Ovary (tissue), 9 donors: Measurements from ENCODE around the gene CDH1. TPM values are rescaled to one million over a fixed set of nuclear protein-coding genes. Genes with fewer than 3 reads are reported as not detected.

ENCODE experiments used
- DNase-seq, 5 donors: peaks; one replicate each; pipeline ENCODE4 v3.0.0-alpha.2; 2019 to 2020
- H3K27ac ChIP-seq, 2 donors: fragments of 200-600 bp; one replicate each; pipeline versions ENCODE4 v1.5.1 to v1.8.0; 2019 to 2022
- H3K27me3 ChIP-seq: fragments of 200-600 bp; one replicate; pipeline ENCODE4 v1.8.0; 2022
- H3K36me3 ChIP-seq: fragments of 200-600 bp; sonication (generic); one replicate; pipeline ENCODE4 v1.5.1; 2019
- H3K4me1 ChIP-seq: one replicate; pipeline ENCODE4 v1.8.1; 2013; ENCODE audit warnings: mild to moderate bottlenecking, moderate library complexity; ENCODE audit not compliant: insufficient read depth
- H3K4me3 ChIP-seq: fragments of 200-600 bp; sonication (generic); one replicate; pipeline ENCODE4 v1.5.1; 2017
- H3K9me3 ChIP-seq, 2 donors: fragments of 200-600 bp in 1 of 2; sonication (generic) in 1 of 2; one replicate each; pipeline versions ENCODE4 v1.5.1 to v1.8.1; 2013 to 2019; ENCODE audit warnings: mild to moderate bottlenecking in 1 of 2, moderate library complexity in 1 of 2
- CTCF ChIP-seq, 3 donors: fragments of 450-650 bp in 2 of 3; fragments of 200-600 bp in 1 of 3; IDR thresholded peaks; one replicate each; pipeline versions ENCODE4 v1.5.1 to v1.8.0; 2016 to 2022; ENCODE audit warnings: antibody characterized with exemption in 3 of 3, mild to moderate bottlenecking in 1 of 3
- EP300 ChIP-seq: sonication (generic); formaldehyde crosslinking; IDR thresholded peaks from one replicate; pipeline ENCODE4 v1.6.1; 2017; ENCODE audit warnings: antibody characterized with exemption
- POLR2A ChIP-seq: fragments of 450-650 bp; IDR thresholded peaks from one replicate; pipeline ENCODE4 v1.6.1; 2017; ENCODE audit warnings: antibody characterized with exemption, mild to moderate bottlenecking, moderate library complexity
- WGBS, 3 donors: extraction: QIAGEN DNeasy Blood & Tissue Kit in 1 of 3; methylation state at CpG; one replicate each; pipeline versions ENCODE4 v1.1.5 to v1.1.7; 2013 to 2017; 5-methylcytosine and 5-hydroxymethylcytosine counted together
- intact Hi-C, 4 donors: fragments of 100-400 bp; cut with DNase I; formaldehyde crosslinking; loops; one replicate each; pipeline versions ENCODE4 v1.11.0 to v1.15.1; 2022 to 2023
- polyA plus RNA-seq, 2 donors: library from polyadenylated mRNA; stranded (reverse); fragments of 200-250 nt in 1 of 2; fragments of 350-450 nt in 1 of 2; fragmentation: Illumina TruSeq in 1 of 2; extraction: RNeasy Lipid Tissue Mini Kit (QIAGEN cat#74804) in 1 of 2; gene quantifications; one replicate each; pipeline ENCODE4 v1.2.3, GENCODE V29; 2013 to 2014
- total RNA-seq, 7 donors: library from RNA; depleted of rRNA in 2 of 7; stranded (reverse); fragments of >200 nt in 2 of 7; fragmentation: NEBNext Ultra II Directional in 3 of 7; extraction: Animal tissue kit (Norgen Biotek cat#: 25700) in 3 of 7; gene quantifications; one replicate each; pipeline versions ENCODE4 v1.1.0 to v1.2.4, GENCODE V29; 2016 to 2023
- donor health status: DM: no; HTN: no; CAD: no; lungs with moderate emphysema.
- donor health status: DM: no; HTN: no; CAD: no.
- donor health status: Bipolar disorder and iron deficiency.
- donor health status: DM: yes; HTN: yes; CAD: no.
- donor health status: DM: no; HTN: no; CAD: no.
- donor health status: DM: yes; HTN: yes; CAD: no.

The CDH1 gene
- total and polyA plus RNA-seq, 9 donors: 1.1 to 118 (median 9.1) TPM

- WGBS, 3 donors: 54 to 60% (median 56%) methylated on average over 8 of the region's 8 CpGs
- DNase-seq: no peak
- Histone ChIP-seq H3K27me3 (no peaks in the 10 kb centered on the region), H3K4me1 (peaks cover 1% of the 10 kb centered on the region), H3K4me3 (no peak overlapping the region), H3K27ac (no peak overlapping the region), H3K36me3 (no peaks in the 10 kb centered on the region), H3K9me3 (no peaks in the 10 kb centered on the region)
- TF ChIP-seq CTCF (IDR thresholded peaks at IDR 0.05): no peak
- TF ChIP-seq POLR2A: no peak
- no peak for TF ChIP-seq EP300
- intact Hi-C loops: no loop called here
Measured at GRCh38 chr16:68823401-68824135, 86.5 kb downstream of the CDH1 start.

GRCh38 chr16:68825427-68825826, 88.3 kb downstream of the CDH1 start:
- Histone ChIP-seq H3K4me3 (no peak overlapping the region), H3K36me3 (no peaks in the 10 kb centered on the region), H3K4me1 (peaks cover 1% of the 10 kb centered on the region), H3K27me3 (no peaks in the 10 kb centered on the region), H3K9me3 (no peaks in the 10 kb centered on the region), H3K27ac (no peak overlapping the region)
- intact Hi-C loops: no loop called here
- TF ChIP-seq POLR2A (no peak), EP300 (no peak), CTCF (IDR thresholded peaks at IDR 0.05) (no peak)
- no peak for DNase-seq

- Histone ChIP-seq H3K27me3 (no peaks in the 10 kb centered on the region), H3K4me1 (peaks cover 1% of the 10 kb centered on the region), H3K36me3 (no peaks in the 10 kb centered on the region), H3K4me3 (no peak overlapping the region), H3K27ac (no peak overlapping the region), H3K9me3 (no peaks in the 10 kb centered on the region)
- DNase-seq: no peak
- no peak for TF ChIP-seq EP300
- no peak for TF ChIP-seq CTCF (IDR thresholded peaks at IDR 0.05)
- no peak for TF ChIP-seq POLR2A
- 85 to 87% (median 87%) methylated on average over 6 of the region's 6 CpGs for WGBS, 3 donors
- intact Hi-C loops: no loop called here
Measured at GRCh38 chr16:68826652-68827051, 89.6 kb downstream of the CDH1 start.

GRCh38 chr16:68833251-68833650, 96.2 kb downstream of the CDH1 start:
- H3K9me3 ChIP-seq: no peaks in the 10 kb centered on the region
- no peaks in the 10 kb centered on the region for H3K4me1 ChIP-seq
- H3K4me3 ChIP-seq: no peak overlapping the region
- no peaks in the 10 kb centered on the region for H3K27me3 ChIP-seq
- intact Hi-C loops: no loop called here
- TF ChIP-seq CTCF (IDR thresholded peaks at IDR 0.05) (no peak), POLR2A (no peak), EP300 (no peak)
- H3K27ac ChIP-seq: no peak overlapping the region
- DNase-seq: no peak
- no peaks in the 10 kb centered on the region for H3K36me3 ChIP-seq
- WGBS, 3 donors: 88 to 92% (median 92%) methylated on average over 14 of the region's 14 CpGs
